GM19467 (cell line): Measurements from ENCODE around the gene ITGB1BP1.

Experiments used
- ATAC-seq: cut with Tn5 transposase; IDR thresholded peaks from one replicate; pipeline ENCODE4 v1.9.1; 2021; ENCODE audit warnings: mild to moderate bottlenecking, moderate library complexity; ENCODE audit not compliant: unreplicated experiment

The ITGB1BP1 gene

DNA sequence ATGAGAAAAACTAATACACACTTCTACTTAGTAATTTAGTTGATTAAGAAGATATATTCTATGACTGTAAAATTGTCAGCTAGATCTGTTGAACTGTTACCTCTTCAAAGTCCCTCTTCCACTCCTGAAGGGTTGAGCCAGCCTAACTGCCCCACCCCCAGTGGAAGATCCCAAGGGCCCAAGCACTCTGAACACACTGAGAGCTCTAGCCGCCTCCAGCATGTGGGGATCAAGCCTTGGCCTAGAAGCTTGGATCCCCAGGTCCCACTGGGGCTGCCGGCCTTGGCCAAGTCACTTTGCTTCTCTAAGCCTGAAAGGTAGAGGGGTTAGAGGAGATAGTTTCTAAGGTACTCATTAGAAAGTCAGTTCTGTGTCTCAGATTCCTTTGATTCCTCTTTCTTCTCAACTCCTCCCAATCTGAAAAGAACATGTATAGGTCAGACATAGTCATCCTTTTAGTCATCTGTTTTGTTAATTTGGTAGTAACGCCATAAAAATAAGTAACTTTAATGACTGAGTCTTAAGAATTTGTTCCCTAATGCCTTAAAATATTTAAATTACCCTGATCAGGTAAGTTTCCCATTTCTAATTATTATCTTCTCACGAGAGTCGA lies 5.7 kb upstream of the ITGB1BP1 start:
- no peak for ATAC-seq

DNA sequence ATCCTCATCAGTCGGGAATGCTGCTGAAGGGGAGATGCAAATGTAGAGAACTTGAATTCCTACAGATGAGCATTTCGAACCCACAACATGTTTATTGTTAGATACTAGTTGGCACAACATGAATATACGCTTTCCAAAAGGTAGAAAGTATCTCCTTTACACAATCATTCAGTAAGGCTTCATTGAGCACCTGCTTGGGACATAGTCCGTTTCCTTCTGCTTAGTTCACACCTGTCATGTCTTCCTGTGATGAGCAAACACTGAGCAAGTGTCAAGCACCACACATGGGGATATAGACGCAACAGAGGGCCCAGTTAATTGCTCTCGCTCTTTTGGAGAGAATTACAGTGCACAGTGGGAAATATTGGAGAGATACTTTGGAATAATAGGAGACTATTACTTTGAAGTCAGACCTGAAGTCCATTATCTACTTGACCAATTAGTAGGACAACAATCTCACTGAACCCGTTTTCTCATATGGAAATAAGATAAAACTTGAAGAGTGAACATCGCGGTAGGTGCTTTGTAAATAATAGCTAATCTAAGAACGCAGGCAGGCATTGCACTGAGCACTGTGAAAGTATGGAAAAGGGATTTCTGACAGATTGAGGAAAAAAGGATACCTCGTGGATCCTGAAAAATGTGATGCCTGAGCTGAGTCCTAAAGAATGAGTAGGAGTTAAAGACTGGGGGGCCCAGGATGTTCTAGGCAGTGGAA lies 1.3 kb upstream of the ITGB1BP1 start:
- ATAC-seq, result no peak

DNA sequence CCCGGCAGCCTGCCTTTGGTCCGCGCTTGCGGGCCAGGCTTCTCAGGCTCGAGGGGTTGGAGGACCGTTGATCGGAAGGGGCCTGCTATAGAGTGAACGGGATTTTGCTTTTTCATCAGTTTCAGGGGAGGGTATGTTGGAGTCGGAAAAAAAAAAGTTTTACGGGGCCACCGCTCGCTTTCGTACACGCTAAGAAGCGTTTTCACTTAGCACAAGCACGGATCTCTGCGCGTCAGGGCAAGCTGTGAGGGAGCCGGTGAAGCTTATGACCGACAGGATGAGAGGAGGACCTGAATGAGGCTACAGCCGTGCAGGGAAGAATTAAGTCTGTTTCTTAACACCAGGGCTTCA lies 569 bp upstream of the ITGB1BP1 start:
- no peak for ATAC-seq

GRCh38 chr2:9422321-9423099 lies 818 bp downstream of the ITGB1BP1 start:
- ATAC-seq, result peak; percentile 29

DNA sequence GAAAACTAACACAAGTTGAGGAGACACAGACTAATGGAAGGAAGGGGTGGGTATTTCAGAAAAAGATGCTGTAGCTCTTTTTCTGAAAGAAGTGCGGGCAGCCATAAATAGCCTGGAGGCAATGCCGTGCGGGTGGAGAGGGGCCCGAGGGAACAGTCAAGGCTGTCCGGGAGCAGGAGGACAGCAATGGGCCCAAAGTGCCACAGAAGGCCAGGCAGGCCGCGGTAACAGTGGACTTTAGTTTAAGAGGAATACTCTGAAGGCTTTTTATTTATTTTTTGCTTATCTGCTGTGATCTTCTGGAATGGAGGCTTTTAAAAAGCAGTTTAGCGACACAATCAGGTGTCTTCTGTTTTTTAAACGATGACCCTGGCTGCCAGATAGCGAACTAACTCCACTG lies 2.8 kb downstream of the ITGB1BP1 start:
- no peak for ATAC-seq

GRCh38 chr2:9419541-9419940 lies 3.8 kb downstream of the ITGB1BP1 start:
- no peak for ATAC-seq

GRCh38 chr2:9418746-9419145 lies 4.6 kb downstream of the ITGB1BP1 start:
- no peak for ATAC-seq

DNA sequence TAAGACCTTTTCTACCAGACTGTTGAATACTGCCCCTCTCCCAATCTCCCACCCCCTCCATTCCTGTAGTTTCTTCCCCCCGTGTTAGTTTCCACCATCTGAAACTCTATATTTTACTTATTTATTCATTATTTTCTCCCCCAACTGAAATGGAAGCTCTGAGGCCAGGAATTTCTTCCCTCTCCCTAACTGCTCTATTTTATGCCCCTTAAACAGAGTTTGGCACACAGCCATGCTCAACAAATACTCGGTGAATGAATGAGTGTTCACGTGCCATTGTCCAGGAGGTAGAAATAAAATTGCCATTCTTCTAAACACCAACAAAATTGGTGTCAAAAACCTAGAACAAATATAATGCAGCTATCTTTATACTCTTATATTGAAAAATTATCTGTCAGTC lies 5.6 kb downstream of the ITGB1BP1 start:
- no peak for ATAC-seq

- no peak for ATAC-seq
Observed at GRCh38 chr2:9416962-9417316, 6.4 kb downstream of the ITGB1BP1 start.

- ATAC-seq, result no peak
Observed at GRCh38 chr2:9416267-9416961, 6.9 kb downstream of the ITGB1BP1 start.

DNA sequence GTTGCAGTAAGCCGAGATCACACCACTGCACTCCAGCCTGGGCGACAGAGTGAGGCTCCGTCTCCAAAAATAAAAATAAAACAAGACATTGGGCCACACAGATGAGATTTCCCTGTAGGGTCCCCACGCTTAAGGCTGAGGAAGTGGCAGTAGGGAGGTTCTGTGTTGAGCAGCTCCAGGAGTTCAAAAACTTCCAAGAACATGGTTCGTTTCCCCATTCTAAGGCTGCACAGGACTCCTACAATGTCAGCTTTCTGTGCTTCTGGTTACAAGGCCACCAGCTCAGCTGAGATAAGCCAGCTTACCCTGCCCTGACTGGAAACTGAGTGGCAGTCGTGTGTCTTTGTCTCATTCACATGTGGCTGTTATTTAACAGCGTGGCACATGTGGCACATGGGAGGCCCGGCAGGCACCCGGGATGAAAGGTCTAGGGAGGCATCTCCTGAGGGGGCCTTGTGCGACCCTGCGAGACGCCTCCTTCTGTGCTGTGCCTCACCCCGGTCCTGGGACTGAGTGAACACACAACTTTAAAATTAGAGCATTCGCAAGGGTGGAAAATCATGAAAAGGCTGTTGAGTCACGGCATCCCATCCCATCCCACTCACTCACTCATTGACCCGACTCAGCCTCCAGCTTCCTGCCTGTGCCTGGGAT lies 7.7 kb downstream of the ITGB1BP1 start:
- no peak for ATAC-seq

DNA sequence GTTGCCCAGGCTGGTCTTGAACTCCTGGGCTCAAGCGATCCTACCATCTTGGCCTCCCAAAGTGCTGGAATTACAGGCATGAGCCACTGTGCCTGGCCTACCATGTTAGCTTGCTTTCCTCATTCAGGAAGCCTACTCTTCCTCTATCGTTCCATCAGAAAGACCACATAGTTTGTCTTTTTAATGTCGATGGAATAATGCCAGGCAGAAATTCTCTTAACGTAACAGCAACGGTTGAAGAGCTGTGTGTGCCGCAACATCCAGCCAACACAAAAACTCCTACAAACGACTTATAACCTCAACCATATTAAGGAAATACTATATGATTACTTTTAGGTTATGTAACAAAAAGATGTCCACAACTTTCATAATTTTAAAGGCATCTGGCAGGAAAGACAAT lies 10.5 kb downstream of the ITGB1BP1 start:
- no peak for ATAC-seq

DNA sequence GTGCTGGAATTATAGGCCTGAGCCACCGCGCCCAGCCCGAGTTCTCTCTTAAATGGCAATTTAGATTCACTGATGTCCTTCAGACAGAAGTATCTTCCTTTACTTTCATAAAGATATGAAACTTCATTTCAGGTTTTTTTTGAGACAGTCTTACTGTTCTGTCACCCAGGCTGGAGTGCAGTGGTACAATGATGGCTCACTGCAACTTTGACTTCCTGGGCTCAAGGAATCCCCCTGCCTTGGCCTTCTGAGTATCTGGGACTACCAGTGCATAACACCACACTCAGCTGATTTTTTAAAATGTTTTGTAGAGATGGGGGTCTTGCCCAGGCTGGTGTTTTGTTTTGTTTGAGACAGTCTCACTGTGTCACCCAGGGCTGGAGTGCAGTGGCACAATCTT lies 13.2 kb downstream of the ITGB1BP1 start:
- no peak for ATAC-seq

DNA sequence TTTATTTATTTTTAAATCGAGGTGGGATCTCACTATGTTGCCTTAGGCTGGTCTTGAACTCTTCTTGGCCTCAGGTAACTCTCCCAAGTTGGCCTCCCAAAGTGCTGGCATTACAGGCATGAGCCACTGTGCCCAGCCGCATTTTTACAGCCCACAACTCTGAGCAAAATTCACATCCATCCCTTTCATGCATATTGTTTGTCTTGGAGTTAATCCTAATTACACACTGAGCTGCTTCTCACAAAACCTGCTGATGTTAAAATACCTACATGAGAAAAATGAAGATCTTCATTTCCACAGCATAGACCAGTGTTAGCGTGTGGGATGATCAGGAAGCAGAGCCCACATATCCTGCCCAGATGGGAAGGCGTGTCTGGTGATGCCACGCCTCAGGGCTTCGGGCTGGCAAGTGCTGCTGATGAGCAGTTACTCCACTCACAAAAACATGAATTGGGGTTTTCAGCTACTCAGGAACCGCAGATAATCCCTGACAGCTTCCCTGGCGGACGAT lies 14.6 kb downstream of the ITGB1BP1 start:
- no peak for ATAC-seq

DNA sequence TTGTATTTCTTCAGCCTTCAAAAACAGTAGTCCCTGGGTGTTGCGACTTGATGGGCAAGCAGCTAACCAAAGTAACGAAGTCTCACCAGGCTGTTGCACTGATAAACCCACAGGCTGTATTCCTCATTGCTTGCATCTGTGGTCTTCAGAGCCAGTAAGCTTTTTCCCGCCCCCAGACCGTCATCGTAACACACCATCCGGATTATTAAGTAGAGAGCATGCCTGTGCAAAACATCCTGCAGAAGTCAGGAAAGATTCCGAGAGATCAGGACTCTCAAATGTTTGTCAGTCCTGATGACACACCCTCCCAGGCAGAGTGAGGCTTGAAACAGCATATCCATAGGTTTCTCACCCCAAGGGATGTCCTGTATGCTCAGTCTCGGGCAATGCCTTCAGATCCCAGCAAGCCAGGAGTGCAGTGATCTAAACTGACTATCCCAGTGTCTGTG lies 15.9 kb downstream of the ITGB1BP1 start:
- ATAC-seq, result no peak

DNA sequence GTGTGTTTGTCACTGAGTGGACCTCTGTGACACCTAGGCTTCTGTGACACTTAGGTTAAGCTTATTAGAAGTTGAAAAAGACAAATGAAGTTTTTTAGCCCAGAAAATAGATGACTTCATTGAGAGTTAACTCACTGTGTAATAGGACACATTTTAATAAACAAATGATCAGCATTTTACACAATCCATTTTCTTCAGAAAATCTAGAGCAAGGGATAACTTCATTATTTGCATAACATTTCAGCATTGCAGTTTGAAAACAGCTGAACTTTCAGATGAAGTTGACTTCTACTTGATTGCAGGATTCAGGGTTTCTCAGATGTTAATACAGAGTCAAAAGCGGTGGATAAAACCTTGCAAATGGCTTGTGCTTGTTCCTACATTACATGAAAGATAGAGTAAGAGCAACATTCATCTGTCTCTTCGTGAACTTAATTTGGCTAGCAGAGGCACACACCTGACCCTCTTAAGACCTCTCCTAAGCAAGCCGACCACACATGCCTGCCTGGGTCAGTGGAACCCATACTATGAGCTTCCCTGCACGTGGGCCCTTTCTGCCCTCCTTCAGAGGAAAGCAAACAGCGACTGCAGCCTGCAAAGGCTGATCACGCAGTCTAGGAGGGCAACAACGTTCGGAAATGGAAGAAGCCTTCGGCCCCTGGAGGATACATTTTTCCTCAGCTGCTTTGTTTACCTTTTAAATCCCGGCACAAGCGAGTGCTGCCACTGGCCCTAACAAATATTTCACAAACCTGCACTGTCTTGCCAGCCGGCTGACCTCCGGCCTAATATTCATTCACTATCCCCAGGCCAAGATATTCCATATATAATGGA lies 16.6 kb downstream of the ITGB1BP1 start:
- ATAC-seq, result no peak

- no peak for ATAC-seq
Observed at GRCh38 chr2:9405636-9406035, 17.7 kb downstream of the ITGB1BP1 start.

GRCh38 chr2:9404451-9404850 lies 18.9 kb downstream of the ITGB1BP1 start:
- no peak for ATAC-seq

DNA sequence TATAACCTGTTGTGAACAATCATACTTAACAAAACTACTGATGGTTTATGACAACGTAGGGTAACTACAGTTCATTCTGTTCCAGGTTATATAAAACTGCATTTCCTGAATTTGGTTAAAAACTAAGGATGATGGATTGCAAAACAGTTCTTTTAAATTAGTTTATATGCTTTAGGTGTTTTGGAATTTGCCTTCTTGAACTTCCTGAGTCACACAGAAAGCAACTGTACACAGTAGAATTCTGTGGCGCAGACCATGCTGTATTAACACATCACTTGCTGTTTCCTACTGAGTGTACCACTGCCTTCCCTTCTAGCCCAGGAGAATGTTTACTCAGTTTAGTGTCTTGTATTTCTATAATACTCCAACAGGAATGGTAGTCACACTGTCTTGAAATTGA lies 19.4 kb downstream of the ITGB1BP1 start:
- no peak for ATAC-seq
